ENCODE results near the gene WWP2. TPM values are rescaled to one million over a fixed set of nuclear protein-coding genes. Genes with fewer than 3 reads are reported as not detected.

Gene WWP2
- total and polyA plus RNA-seq, 2 donors (not counting 3 experiments of a cell fraction or from before 2014, with no cell fraction given): 17.9 to 44.9 TPM

- Histone ChIP-seq H2AFZ (ENCODE audit: low read depth, low read length) (no peak overlapping the region), H3K9me3 (replicated peaks; ENCODE audit: control insufficient read depth, insufficient read depth, low read length) (no peaks in the 10 kb centered on the region), H3K4me3 (replicated peaks in 1 of 3; ENCODE audit: insufficient read depth in 1 of 3, low read depth in 1 of 3, low read length in 3 of 3) (no peak overlapping the region), H3K27ac (ENCODE audit: insufficient read depth, low read depth, low read length) (no peak overlapping the region), H3K36me3 (ENCODE audit: control insufficient read depth in 2 of 2, extremely low read depth in 1 of 2, insufficient read depth in 2 of 2, low read length in 2 of 2) (peaks cover 2 to 42% of the 10 kb centered on the region in 2 experiments), H3K9ac (replicated peaks; ENCODE audit: extremely low read depth, insufficient read depth, low read length) (no peak overlapping the region), H3K79me2 (ENCODE audit: control insufficient read depth, insufficient read depth, low read length) (no peaks in the 10 kb centered on the region), H3K4me2 (ENCODE audit: insufficient read depth, low read length) (no peak overlapping the region), H3K4me1 (ENCODE audit: control insufficient read depth, extremely low read depth, insufficient read depth, low read length) (no peaks in the 10 kb centered on the region), H3K9me1 (replicated peaks; ENCODE audit: control insufficient read depth, extremely low read depth, insufficient read depth, low read length) (no peaks in the 10 kb centered on the region), H4K20me1 (replicated peaks; ENCODE audit: control insufficient read depth, extremely low read depth, insufficient read depth, low read length) (no peaks in the 10 kb centered on the region), H3K27me3 (ENCODE audit: control insufficient read depth in 2 of 2, insufficient read depth in 2 of 2, low read length in 2 of 2) (no peaks in the 10 kb centered on the region)
- DNase-seq (ENCODE audit: low read depth, low spot score) (no peak), FAIRE-seq (no peak)
- TF ChIP-seq FOS (IDR thresholded peaks at IDR 0.05; ENCODE audit: borderline replicate concordance, insufficient read depth, low read length): no peak
- TF ChIP-seq EZH2 (IDR thresholded peaks at IDR 0.05; ENCODE audit: borderline replicate concordance, low read depth, low read length, severe bottlenecking): no peak
- no peak for TF ChIP-seq JUN (IDR thresholded peaks at IDR 0.05; ENCODE audit: borderline replicate concordance, insufficient read depth, insufficient read length, low read depth)
- intact Hi-C loops (cut with micrococcal nuclease) (no loop called here), dilution Hi-C loops (cut with MboI; ENCODE audit: extremely low pct_ligation_motif_present, low sequenced_read_pairs) (no loop called here)
- ChIA-PET CTCF (interaction anchor here (0.8 kb wide), 1 partner anchor 139 kb away, joined by 4 read pairs; no protein-coding TSS in a partner anchor), POLR2A (no interaction called here)
- BruUV-seq (replicated peaks): no TSS peak
These were observed 172.6 kb downstream of the WWP2 start for GRCh38 chr16:69934751-69935150.

- CTCF ChIA-PET: interaction anchor here (0.9 to 1.4 kb wide), 2 partner anchors 86 to 138 kb away, joined by 3 to 4 read pairs; no protein-coding TSS in a partner anchor
These were observed 173.2 kb downstream of the WWP2 start for GRCh38 chr16:69935278-69935711.

More at GRCh38 chr16:69935278-69935711, 173.2 kb downstream of the WWP2 start:
- no peak overlapping the region for H3K9ac ChIP-seq (replicated peaks; ENCODE audit: extremely low read depth, insufficient read depth, low read length)
- H3K79me2 ChIP-seq (ENCODE audit: control insufficient read depth, insufficient read depth, low read length): no peaks in the 10 kb centered on the region
- no peaks in the 10 kb centered on the region for H3K4me1 ChIP-seq (ENCODE audit: control insufficient read depth, extremely low read depth, insufficient read depth, low read length)
- no peaks in the 10 kb centered on the region for H3K9me1 ChIP-seq (replicated peaks; ENCODE audit: control insufficient read depth, extremely low read depth, insufficient read depth, low read length)
- POLR2A ChIA-PET: no interaction called here
- H3K4me2 ChIP-seq (ENCODE audit: insufficient read depth, low read length): no peak overlapping the region
- H3K36me3 ChIP-seq (ENCODE audit: control insufficient read depth in 2 of 2, extremely low read depth in 1 of 2, insufficient read depth in 2 of 2, low read length in 2 of 2): peaks cover 4 to 43% of the 10 kb centered on the region in 2 experiments
- H4K20me1 ChIP-seq (replicated peaks; ENCODE audit: control insufficient read depth, extremely low read depth, insufficient read depth, low read length): no peaks in the 10 kb centered on the region
- no peak overlapping the region for H3K27ac ChIP-seq (ENCODE audit: insufficient read depth, low read depth, low read length)
- no peaks in the 10 kb centered on the region for H3K27me3 ChIP-seq (ENCODE audit: control insufficient read depth in 2 of 2, insufficient read depth in 2 of 2, low read length in 2 of 2)
- H2AFZ ChIP-seq (ENCODE audit: low read depth, low read length): no peak overlapping the region
- intact Hi-C loops (cut with micrococcal nuclease) (no loop called here), dilution Hi-C loops (cut with MboI; ENCODE audit: extremely low pct_ligation_motif_present, low sequenced_read_pairs) (no loop called here)
- FAIRE-seq (no peak), DNase-seq (ENCODE audit: low read depth, low spot score) (no peak)
- H3K9me3 ChIP-seq (replicated peaks; ENCODE audit: control insufficient read depth, insufficient read depth, low read length): no peaks in the 10 kb centered on the region
- no TSS peak for BruUV-seq (replicated peaks)
- TF ChIP-seq CTCF (IDR thresholded peaks at IDR 0.05; ENCODE audit: extremely low read depth in 1 of 2, insufficient read depth in 1 of 2, low read depth in 1 of 2, low read length in 2 of 2): no peak
- no peak for TF ChIP-seq EZH2 (IDR thresholded peaks at IDR 0.05; ENCODE audit: borderline replicate concordance, low read depth, low read length, severe bottlenecking)
- TF ChIP-seq POLR2A (IDR thresholded peaks at IDR 0.05; ENCODE audit: low read depth, low read length): no peak
- no peak for TF ChIP-seq GATA2 (IDR thresholded peaks at IDR 0.05; ENCODE audit: insufficient read depth, insufficient read length, low read depth, low read length)
- no peak for TF ChIP-seq FOS (IDR thresholded peaks at IDR 0.05; ENCODE audit: borderline replicate concordance, insufficient read depth, low read length)
- no peak for TF ChIP-seq JUN (IDR thresholded peaks at IDR 0.05; ENCODE audit: borderline replicate concordance, insufficient read depth, insufficient read length, low read depth)
- TF ChIP-seq POLR2AphosphoS5 (IDR thresholded peaks at IDR 0.05; ENCODE audit: insufficient read depth, low read depth, low read length): no peak
- no peak for TF ChIP-seq MAX (IDR thresholded peaks at IDR 0.05; ENCODE audit: insufficient read depth, insufficient read length)
- TF ChIP-seq MYC (IDR thresholded peaks at IDR 0.05; ENCODE audit: low read depth, low read length): no peak
- no peak overlapping the region for H3K4me3 ChIP-seq (replicated peaks in 1 of 3; ENCODE audit: insufficient read depth in 1 of 3, low read depth in 1 of 3, low read length in 3 of 3)

All from endothelial cell of umbilical vein (primary cell).